Measurements from ENCODE around the gene MMP13.

- TF ChIP-seq MAX (IDR thresholded peaks at IDR 0.05) (no peak), YY1 (IDR thresholded peaks at IDR 0.05; ENCODE audit: low read depth) (no peak), EP300 (IDR thresholded peaks at IDR 0.05; ENCODE audit: borderline replicate concordance) (no peak), TEAD4 (IDR thresholded peaks at IDR 0.05) (no peak), EGR1 (IDR thresholded peaks at IDR 0.05) (no peak), CREB1 (IDR thresholded peaks at IDR 0.05; ENCODE audit: low read depth) (no peak), USF1 (IDR thresholded peaks at IDR 0.05) (no peak), TAF1 (IDR thresholded peaks at IDR 0.05; ENCODE audit: low read depth) (no peak)
These were observed 25.9 kb upstream of the MMP13 start for GRCh38 chr11:102981324-102981910.
